Ovary (tissue), 3 donors: ENCODE results near the gene LIMS2.

Experiments
- EP300 ChIP-seq: sonication (generic); formaldehyde crosslinking; IDR thresholded peaks from one replicate; pipeline ENCODE4 v1.6.1; 2017; ENCODE audit warnings: antibody characterized with exemption
- POLR2A ChIP-seq: fragments of 450-650 bp; IDR thresholded peaks from one replicate; pipeline ENCODE4 v1.6.1; 2017; ENCODE audit warnings: antibody characterized with exemption, mild to moderate bottlenecking, moderate library complexity
- TF ChIP-seq, protein P1 (sequence below), 3 donors: fragments of 450-650 bp in 2 of 3; fragments of 200-600 bp in 1 of 3; IDR thresholded peaks; one replicate each; pipeline versions ENCODE4 v1.5.1 to v1.8.0; 2016 to 2022; ENCODE audit warnings: antibody characterized with exemption in 3 of 3, mild to moderate bottlenecking in 1 of 3
- donor health status: DM: no; HTN: no; CAD: no.

DNA sequence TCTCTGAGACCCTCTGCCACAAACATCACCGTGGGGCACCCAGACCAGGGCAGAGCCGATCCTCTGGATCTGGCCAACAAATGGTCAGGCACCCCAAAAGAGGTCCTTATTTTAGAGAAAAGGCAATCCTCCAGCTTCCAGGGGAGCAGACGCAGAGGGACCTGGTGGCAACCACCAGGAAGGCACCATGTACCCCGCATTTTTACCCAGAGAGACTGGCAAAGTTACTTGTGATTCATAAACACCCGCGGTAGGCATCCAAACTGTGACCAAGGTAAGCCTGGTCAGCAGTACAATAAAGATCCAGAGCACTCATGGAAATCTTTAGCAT, 10.5 kb downstream of the LIMS2 start:
- TF ChIP-seq, protein P1, sequence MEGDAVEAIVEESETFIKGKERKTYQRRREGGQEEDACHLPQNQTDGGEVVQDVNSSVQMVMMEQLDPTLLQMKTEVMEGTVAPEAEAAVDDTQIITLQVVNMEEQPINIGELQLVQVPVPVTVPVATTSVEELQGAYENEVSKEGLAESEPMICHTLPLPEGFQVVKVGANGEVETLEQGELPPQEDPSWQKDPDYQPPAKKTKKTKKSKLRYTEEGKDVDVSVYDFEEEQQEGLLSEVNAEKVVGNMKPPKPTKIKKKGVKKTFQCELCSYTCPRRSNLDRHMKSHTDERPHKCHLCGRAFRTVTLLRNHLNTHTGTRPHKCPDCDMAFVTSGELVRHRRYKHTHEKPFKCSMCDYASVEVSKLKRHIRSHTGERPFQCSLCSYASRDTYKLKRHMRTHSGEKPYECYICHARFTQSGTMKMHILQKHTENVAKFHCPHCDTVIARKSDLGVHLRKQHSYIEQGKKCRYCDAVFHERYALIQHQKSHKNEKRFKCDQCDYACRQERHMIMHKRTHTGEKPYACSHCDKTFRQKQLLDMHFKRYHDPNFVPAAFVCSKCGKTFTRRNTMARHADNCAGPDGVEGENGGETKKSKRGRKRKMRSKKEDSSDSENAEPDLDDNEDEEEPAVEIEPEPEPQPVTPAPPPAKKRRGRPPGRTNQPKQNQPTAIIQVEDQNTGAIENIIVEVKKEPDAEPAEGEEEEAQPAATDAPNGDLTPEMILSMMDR (IDR thresholded peaks at IDR 0.05), result no peak
- no peak for TF ChIP-seq POLR2A
- no peak for TF ChIP-seq EP300
